ENCODE results near the gene RAB11A.

Gene RAB11A

GRCh38 chr15:65839354-65839901, 29.9 kb upstream of the RAB11A start:
- Histone ChIP-seq H2AK5ac (ENCODE audit: low read length, severe bottlenecking) (no peak overlapping the region), H3K4ac (ENCODE audit: low read depth in 1 of 2, low read length in 2 of 2) (no peak overlapping the region)
- 86% methylated on average over 5 of the region's 5 CpGs for WGBS

GRCh38 chr15:65839985-65840384, 29.3 kb upstream of the RAB11A start:
- Histone ChIP-seq H3K18ac (ENCODE audit: low read depth in 1 of 2, low read length in 2 of 2) (no peak overlapping the region), H2BK5ac (ENCODE audit: low read depth, low read length, poor library complexity, severe bottlenecking) (no peak overlapping the region), H2AK5ac (ENCODE audit: low read length, severe bottlenecking) (no peak overlapping the region), H3K9ac (ENCODE audit: low read length) (no peak overlapping the region), H3K27ac (ENCODE audit: low read length, poor library complexity, severe bottlenecking) (no peak overlapping the region), H2AFZ (ENCODE audit: low read depth, low read length) (no peak overlapping the region), H3K79me1 (replicated peaks; ENCODE audit: low read length, poor library complexity, severe bottlenecking) (no peaks in the 10 kb centered on the region), H3K4ac (ENCODE audit: low read depth in 1 of 2, low read length in 2 of 2) (no peak overlapping the region), H3K9me3 (ENCODE audit: control insufficient read depth, low read length) (no peaks in the 10 kb centered on the region), H3K4me2 (ENCODE audit: low read length, poor library complexity, severe bottlenecking) (no peak overlapping the region), H3K23ac (ENCODE audit: low read length in 2 of 2) (no peak overlapping the region), H3K4me1 (ENCODE audit: control insufficient read depth, insufficient read depth, low read depth, low read length) (peaks cover 6% of the 10 kb centered on the region), H2BK120ac (ENCODE audit: low read depth, low read length) (no peak overlapping the region), H2BK15ac (ENCODE audit: low read depth, poor library complexity, severe bottlenecking) (no peak overlapping the region), H3K27me3 (ENCODE audit: control insufficient read depth in 1 of 2, insufficient read depth in 1 of 2, low read length in 2 of 2) (no peaks in the 10 kb centered on the region), H3K36me3 (ENCODE audit: control insufficient read depth in 1 of 2, insufficient read depth in 2 of 2, low read depth in 1 of 2, low read length in 2 of 2) (no peaks in the 10 kb centered on the region), H3K14ac (ENCODE audit: low read length in 2 of 2) (no peak overlapping the region), H4K8ac (ENCODE audit: low read length) (no peak overlapping the region), H2BK12ac (ENCODE audit: low read length in 2 of 2) (no peak overlapping the region), H3K4me3 (ENCODE audit: insufficient read depth in 1 of 2, low read depth in 1 of 2, low read length in 2 of 2) (no peak overlapping the region), H4K91ac (ENCODE audit: low read length) (no peak overlapping the region)
- 84% methylated on average over 4 of the region's 4 CpGs for WGBS
- no peak for DNase-seq

More at GRCh38 chr15:65839354-65839901, 29.9 kb upstream of the RAB11A start:
- Histone ChIP-seq H3K27ac (ENCODE audit: low read length, poor library complexity, severe bottlenecking) (no peak overlapping the region), H3K14ac (ENCODE audit: low read length in 2 of 2) (no peak overlapping the region), H3K36me3 (ENCODE audit: control insufficient read depth in 1 of 2, insufficient read depth in 2 of 2, low read depth in 1 of 2, low read length in 2 of 2) (no peaks in the 10 kb centered on the region), H2BK12ac (ENCODE audit: low read length in 2 of 2) (no peak overlapping the region), H4K91ac (ENCODE audit: low read length) (no peak overlapping the region), H3K27me3 (ENCODE audit: control insufficient read depth in 1 of 2, insufficient read depth in 1 of 2, low read length in 2 of 2) (no peaks in the 10 kb centered on the region), H3K4me2 (ENCODE audit: low read length, poor library complexity, severe bottlenecking) (no peak overlapping the region), H2BK15ac (ENCODE audit: low read depth, poor library complexity, severe bottlenecking) (no peak overlapping the region), H4K8ac (ENCODE audit: low read length) (no peak overlapping the region), H3K4me1 (ENCODE audit: control insufficient read depth, insufficient read depth, low read depth, low read length) (peaks cover 8% of the 10 kb centered on the region), H3K9me3 (ENCODE audit: control insufficient read depth, low read length) (no peaks in the 10 kb centered on the region), H3K79me1 (replicated peaks; ENCODE audit: low read length, poor library complexity, severe bottlenecking) (no peaks in the 10 kb centered on the region), H2BK5ac (ENCODE audit: low read depth, low read length, poor library complexity, severe bottlenecking) (no peak overlapping the region), H3K18ac (ENCODE audit: low read depth in 1 of 2, low read length in 2 of 2) (no peak overlapping the region), H2BK120ac (ENCODE audit: low read depth, low read length) (no peak overlapping the region), H3K4me3 (ENCODE audit: insufficient read depth in 1 of 2, low read depth in 1 of 2, low read length in 2 of 2) (no peak overlapping the region), H3K9ac (ENCODE audit: low read length) (no peak overlapping the region), H2AFZ (ENCODE audit: low read depth, low read length) (no peak overlapping the region), H3K23ac (ENCODE audit: low read length in 2 of 2) (no peak overlapping the region)
- no peak for DNase-seq

GRCh38 chr15:65841121-65841930, 28.0 kb upstream of the RAB11A start:
- Histone ChIP-seq H2AFZ (ENCODE audit: low read depth, low read length) (no peak overlapping the region), H3K4me1 (ENCODE audit: control insufficient read depth, insufficient read depth, low read depth, low read length) (peaks cover 8% of the 10 kb centered on the region), H4K8ac (ENCODE audit: low read length) (peak overlapping the region; percentile 27), H3K27ac (ENCODE audit: low read length, poor library complexity, severe bottlenecking) (no peak overlapping the region), H2BK5ac (ENCODE audit: low read depth, low read length, poor library complexity, severe bottlenecking) (no peak overlapping the region), H3K23ac (ENCODE audit: low read length in 2 of 2) (no peak overlapping the region), H3K4me3 (ENCODE audit: insufficient read depth in 1 of 2, low read depth in 1 of 2, low read length in 2 of 2) (peak overlapping the region in 1 of 2 experiments; percentile 35), H3K4me2 (ENCODE audit: low read length, poor library complexity, severe bottlenecking) (no peak overlapping the region), H2BK12ac (ENCODE audit: low read length in 2 of 2) (no peak overlapping the region), H3K27me3 (ENCODE audit: control insufficient read depth in 1 of 2, insufficient read depth in 1 of 2, low read length in 2 of 2) (no peaks in the 10 kb centered on the region), H3K9ac (ENCODE audit: low read length) (peak overlapping the region; percentile 59), H2BK120ac (ENCODE audit: low read depth, low read length) (no peak overlapping the region), H3K9me3 (ENCODE audit: control insufficient read depth, low read length) (no peaks in the 10 kb centered on the region), H3K4ac (ENCODE audit: low read depth in 1 of 2, low read length in 2 of 2) (no peak overlapping the region), H2AK5ac (ENCODE audit: low read length, severe bottlenecking) (no peak overlapping the region), H4K91ac (ENCODE audit: low read length) (no peak overlapping the region), H2BK15ac (ENCODE audit: low read depth, poor library complexity, severe bottlenecking) (no peak overlapping the region), H3K18ac (ENCODE audit: low read depth in 1 of 2, low read length in 2 of 2) (no peak overlapping the region), H3K14ac (ENCODE audit: low read length in 2 of 2) (no peak overlapping the region), H3K36me3 (ENCODE audit: control insufficient read depth in 1 of 2, insufficient read depth in 2 of 2, low read depth in 1 of 2, low read length in 2 of 2) (no peaks in the 10 kb centered on the region), H3K79me1 (replicated peaks; ENCODE audit: low read length, poor library complexity, severe bottlenecking) (no peaks in the 10 kb centered on the region)
- DNase-seq: no peak
- WGBS: 82% methylated on average over 11 of the region's 11 CpGs

GRCh38 chr15:65845826-65846519, 23.3 kb upstream of the RAB11A start:
- DNase-seq: no peak
- H2AFZ ChIP-seq (ENCODE audit: low read depth, low read length): no peak overlapping the region
- no peaks in the 10 kb centered on the region for H3K36me3 ChIP-seq (ENCODE audit: control insufficient read depth in 1 of 2, insufficient read depth in 2 of 2, low read depth in 1 of 2, low read length in 2 of 2)
- H2BK120ac ChIP-seq (ENCODE audit: low read depth, low read length): no peak overlapping the region
- no peak overlapping the region for H3K27ac ChIP-seq (ENCODE audit: low read length, poor library complexity, severe bottlenecking)
- no peak overlapping the region for H4K8ac ChIP-seq (ENCODE audit: low read length)
- H2BK15ac ChIP-seq (ENCODE audit: low read depth, poor library complexity, severe bottlenecking): no peak overlapping the region
- 84% methylated on average over 6 of the region's 9 CpGs for WGBS
- no peaks in the 10 kb centered on the region for H3K27me3 ChIP-seq (ENCODE audit: control insufficient read depth in 1 of 2, insufficient read depth in 1 of 2, low read length in 2 of 2)
- H3K14ac ChIP-seq (ENCODE audit: low read length in 2 of 2): no peak overlapping the region
- peaks cover 5% of the 10 kb centered on the region for H3K4me1 ChIP-seq (ENCODE audit: control insufficient read depth, insufficient read depth, low read depth, low read length)
- H3K9ac ChIP-seq (ENCODE audit: low read length): no peak overlapping the region
- H3K9me3 ChIP-seq (ENCODE audit: control insufficient read depth, low read length): no peaks in the 10 kb centered on the region
- H3K4ac ChIP-seq (ENCODE audit: low read depth in 1 of 2, low read length in 2 of 2): no peak overlapping the region
- H3K4me2 ChIP-seq (ENCODE audit: low read length, poor library complexity, severe bottlenecking): no peak overlapping the region
- no peak overlapping the region for H4K91ac ChIP-seq (ENCODE audit: low read length)
- H2BK5ac ChIP-seq (ENCODE audit: low read depth, low read length, poor library complexity, severe bottlenecking): no peak overlapping the region
- no peak overlapping the region for H2AK5ac ChIP-seq (ENCODE audit: low read length, severe bottlenecking)
- H3K4me3 ChIP-seq (ENCODE audit: insufficient read depth in 1 of 2, low read depth in 1 of 2, low read length in 2 of 2): no peak overlapping the region
- no peak overlapping the region for H3K23ac ChIP-seq (ENCODE audit: low read length in 2 of 2)
- H2BK12ac ChIP-seq (ENCODE audit: low read length in 2 of 2): no peak overlapping the region
- no peaks in the 10 kb centered on the region for H3K79me1 ChIP-seq (replicated peaks; ENCODE audit: low read length, poor library complexity, severe bottlenecking)
- H3K18ac ChIP-seq (ENCODE audit: low read depth in 1 of 2, low read length in 2 of 2): no peak overlapping the region

Data from mesenchymal stem cell (in vitro differentiated cells and primary cell).